Endothelial cell of hepatic sinusoid (primary cell): Measurements from ENCODE around the gene ITGB2.

Experiments
- in situ Hi-C: cut with HindIII; loops from 2 replicates; pipeline ENCODE4 v1.10.0; 2017; ENCODE audit warnings: low sequenced_read_pairs

Gene ITGB2

GRCh38 chr21:44900559-44901251 is 20.0 kb downstream of the ITGB2 start:
- in situ Hi-C loops, result no loop called here

- in situ Hi-C loops, result no loop called here
These were observed 20.7 kb downstream of the ITGB2 start for GRCh38 chr21:44899768-44900558.

GRCh38 chr21:44898851-44899767 is 21.6 kb downstream of the ITGB2 start:
- in situ Hi-C loops, result no loop called here

GRCh38 chr21:44898011-44898488 is 22.6 kb downstream of the ITGB2 start:
- in situ Hi-C loops, result no loop called here

- in situ Hi-C loops, result no loop called here
These were observed 23.2 kb downstream of the ITGB2 start for GRCh38 chr21:44897326-44898010.

GRCh38 chr21:44896561-44897286 is 24.0 kb downstream of the ITGB2 start:
- in situ Hi-C loops, result no loop called here

GRCh38 chr21:44895859-44896258 is 24.8 kb downstream of the ITGB2 start:
- in situ Hi-C loops, result no loop called here

- in situ Hi-C loops, result no loop called here
These were observed 25.9 kb downstream of the ITGB2 start for GRCh38 chr21:44894687-44895302.

GRCh38 chr21:44893948-44894656 is 26.6 kb downstream of the ITGB2 start:
- in situ Hi-C loops, result no loop called here

GRCh38 chr21:44893278-44893556 is 27.5 kb downstream of the ITGB2 start:
- in situ Hi-C loops, result no loop called here

GRCh38 chr21:44892536-44893277 is 28.0 kb downstream of the ITGB2 start:
- in situ Hi-C loops, result no loop called here

GRCh38 chr21:44892095-44892494 is 28.6 kb downstream of the ITGB2 start:
- in situ Hi-C loops, result no loop called here

GRCh38 chr21:44891631-44892031 is 29.1 kb downstream of the ITGB2 start:
- in situ Hi-C loops, result no loop called here

- in situ Hi-C loops, result no loop called here
These were observed 29.6 kb downstream of the ITGB2 start for GRCh38 chr21:44890961-44891541.

- in situ Hi-C loops, result no loop called here
These were observed 30.3 kb downstream of the ITGB2 start for GRCh38 chr21:44890338-44890931.

- in situ Hi-C loops, result no loop called here
These were observed 30.9 kb downstream of the ITGB2 start for GRCh38 chr21:44889625-44890337.
